ENCODE measurements around the gene PTPRE.

The PTPRE gene

DNA sequence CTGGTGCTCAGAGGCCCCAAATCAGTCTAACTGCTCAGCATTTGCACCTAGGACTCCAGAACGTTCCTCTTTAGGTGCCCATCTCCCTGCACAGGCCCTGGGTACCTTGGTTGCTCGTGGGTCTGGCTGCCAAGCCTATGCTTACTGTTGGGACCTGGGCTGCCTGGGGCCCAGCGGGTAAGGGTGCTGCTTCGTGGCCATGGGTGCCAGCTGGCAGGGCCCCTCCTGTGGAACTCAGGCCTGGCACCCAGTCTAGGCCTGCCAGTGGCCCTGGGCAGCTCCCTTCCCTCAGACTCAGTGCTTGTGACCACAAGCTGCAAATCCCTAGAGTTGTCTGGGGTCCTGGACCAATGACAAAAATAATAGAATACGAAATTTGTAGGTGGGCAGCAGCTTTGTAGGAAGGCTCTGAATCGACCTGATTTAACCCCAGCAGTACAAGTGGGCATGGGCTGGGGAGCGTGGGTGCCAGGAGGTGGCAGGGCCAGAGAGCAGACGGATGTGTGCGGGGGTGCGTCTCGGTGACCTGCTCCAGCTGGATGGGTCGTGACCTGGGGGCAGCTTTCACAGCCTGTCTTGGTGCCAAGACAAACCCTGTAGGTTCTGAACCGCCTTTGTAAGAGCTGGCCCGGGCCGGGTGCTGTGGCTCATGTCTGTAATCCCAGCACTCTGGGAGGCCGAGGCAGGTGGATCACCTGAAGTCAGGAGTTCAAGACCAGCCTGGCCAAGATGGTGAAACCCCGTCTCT lies 149.6 kb downstream of the PTPRE start:
- H3K4me3 ChIP-seq (ENCODE audit: low read depth, low read length): no peak overlapping the region

DNA sequence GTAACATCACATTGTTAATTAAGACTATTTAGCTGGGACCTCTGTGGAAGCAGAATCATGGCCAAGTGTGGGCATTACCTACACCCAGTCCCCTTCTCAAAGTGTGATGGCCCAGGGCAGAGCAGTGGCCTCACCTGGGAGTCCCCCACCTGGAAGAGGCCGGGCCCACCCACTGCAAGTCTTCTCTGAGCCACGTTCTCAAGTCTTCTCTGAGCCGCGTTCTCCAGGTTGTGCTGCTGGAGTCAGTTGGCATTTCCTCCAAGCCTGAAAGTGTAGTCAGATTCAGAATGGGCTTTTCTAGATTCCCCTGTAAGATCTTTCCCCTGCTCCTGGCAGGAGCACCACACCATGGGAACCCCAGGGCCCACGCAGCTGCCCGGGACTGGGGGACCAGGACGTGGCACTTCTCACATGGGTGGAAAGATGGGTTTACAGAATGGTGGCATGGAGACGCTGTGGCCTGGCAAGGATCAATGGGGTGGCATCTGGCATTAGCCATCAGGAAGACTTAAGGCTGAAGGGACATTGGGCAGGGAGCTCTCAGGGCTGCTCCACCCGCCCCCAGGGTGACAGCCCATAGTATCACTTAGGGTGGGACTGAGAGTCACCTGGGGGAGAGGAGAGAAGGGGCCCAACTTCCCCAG lies 151.3 kb downstream of the PTPRE start:
- no peak overlapping the region for H3K4me3 ChIP-seq (ENCODE audit: low read depth, low read length)

GRCh38 chr10:128058750-128059134 lies 151.8 kb downstream of the PTPRE start:
- H3K4me3 ChIP-seq (ENCODE audit: low read depth, low read length): no peak overlapping the region

- no peak overlapping the region for H3K4me3 ChIP-seq (ENCODE audit: low read depth, low read length)
Measured at GRCh38 chr10:128059266-128059981, 152.5 kb downstream of the PTPRE start.

DNA sequence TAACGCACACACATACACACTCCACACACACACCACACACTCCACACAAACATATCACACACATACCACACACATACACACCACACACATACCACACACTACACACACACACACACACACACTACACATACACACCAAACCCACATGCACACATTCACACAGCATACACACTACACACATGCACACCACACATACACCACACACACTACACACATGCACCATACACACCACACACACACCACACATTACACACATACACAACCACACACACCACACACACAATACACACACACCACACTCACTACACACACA lies 153.0 kb downstream of the PTPRE start:
- H3K4me3 ChIP-seq (ENCODE audit: low read depth, low read length): no peak overlapping the region

- H3K4me3 ChIP-seq (ENCODE audit: low read depth, low read length): no peak overlapping the region
Measured at GRCh38 chr10:128060341-128061250, 153.7 kb downstream of the PTPRE start.

- no peak overlapping the region for H3K4me3 ChIP-seq (ENCODE audit: low read depth, low read length)
Measured at GRCh38 chr10:128061306-128062300, 154.7 kb downstream of the PTPRE start.

- H3K4me3 ChIP-seq (ENCODE audit: low read depth, low read length): no peak overlapping the region
Measured at GRCh38 chr10:128062331-128062880, 155.5 kb downstream of the PTPRE start.

GRCh38 chr10:128062881-128063563 lies 156.1 kb downstream of the PTPRE start:
- H3K4me3 ChIP-seq (ENCODE audit: low read depth, low read length): no peak overlapping the region

- H3K4me3 ChIP-seq (ENCODE audit: low read depth, low read length): no peak overlapping the region
Measured at GRCh38 chr10:128063736-128064107, 156.8 kb downstream of the PTPRE start.

DNA sequence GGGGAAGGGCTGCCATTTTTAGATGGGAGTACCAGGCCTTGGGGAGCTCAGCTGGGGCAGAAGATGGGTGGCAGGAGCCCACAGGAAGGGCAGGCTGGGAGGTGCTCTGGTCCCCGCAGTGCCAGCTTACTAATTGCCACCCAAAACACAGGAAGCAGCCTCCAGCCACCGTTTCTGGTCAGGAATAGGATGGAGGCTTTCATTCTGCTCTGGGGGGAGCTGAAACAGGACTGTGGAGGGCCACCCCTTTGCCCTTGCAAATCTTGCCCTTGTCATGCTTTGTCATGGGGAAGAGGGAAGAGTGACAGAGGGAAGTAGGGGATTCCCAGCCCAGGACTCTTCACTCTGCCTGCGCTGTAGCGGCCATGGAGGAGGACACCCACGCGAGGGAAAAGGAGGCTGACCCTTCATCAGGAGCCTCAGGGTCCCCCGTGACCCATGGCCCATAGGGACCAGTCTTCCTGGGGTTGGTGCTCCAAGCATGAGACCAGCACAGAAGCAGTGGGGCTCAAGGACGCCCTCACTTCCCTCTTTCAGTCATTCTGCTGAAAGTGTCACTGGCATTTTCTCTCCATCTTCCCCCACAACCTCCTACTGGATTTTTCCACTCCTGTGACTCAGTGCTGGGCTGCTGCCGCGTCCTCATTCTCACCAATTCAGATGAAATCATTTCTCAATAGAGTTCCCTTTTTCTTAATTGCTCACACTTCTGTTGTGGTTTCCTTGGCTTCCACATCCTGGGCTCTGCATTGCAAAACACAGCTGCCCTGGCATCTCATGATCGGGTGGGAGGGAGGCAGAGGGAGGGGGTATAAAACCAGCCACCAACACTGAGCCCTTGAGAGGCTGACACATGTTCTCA lies 157.4 kb downstream of the PTPRE start:
- H3K4me3 ChIP-seq (ENCODE audit: low read depth, low read length): no peak overlapping the region

- H3K4me3 ChIP-seq (ENCODE audit: low read depth, low read length): no peak overlapping the region
Measured at GRCh38 chr10:128064970-128065580, 158.2 kb downstream of the PTPRE start.

DNA sequence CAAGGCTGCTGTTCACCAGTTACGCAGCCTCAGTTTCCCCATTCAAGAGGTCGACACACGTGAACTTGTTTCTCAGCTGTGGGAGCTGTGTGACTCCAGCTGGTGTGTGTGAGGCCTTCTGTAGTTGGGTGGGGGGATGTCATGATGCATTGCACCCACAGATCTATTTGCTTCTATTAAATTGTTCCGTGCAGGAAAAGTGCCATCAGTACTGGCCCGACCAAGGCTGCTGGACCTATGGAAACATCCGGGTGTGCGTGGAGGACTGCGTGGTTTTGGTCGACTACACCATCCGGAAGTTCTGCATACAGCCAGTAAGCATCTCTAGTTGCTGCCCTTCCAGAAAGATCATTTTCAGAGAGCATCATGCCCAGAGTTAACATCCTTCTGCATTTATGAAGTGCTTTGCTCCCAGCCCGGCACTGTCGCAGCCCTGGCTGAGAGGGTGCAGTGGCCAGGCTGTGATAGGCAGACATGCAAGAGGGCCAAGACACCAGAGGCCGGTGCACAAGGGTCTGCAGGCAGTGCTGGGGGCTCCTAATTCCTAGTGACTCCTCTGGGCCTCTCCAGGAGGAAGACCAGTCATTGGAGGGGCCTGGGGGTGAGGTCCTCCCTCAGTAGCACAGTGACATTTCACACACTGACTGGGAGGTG lies 159.1 kb downstream of the PTPRE start:
- no peak overlapping the region for H3K4me3 ChIP-seq (ENCODE audit: low read depth, low read length)

DNA sequence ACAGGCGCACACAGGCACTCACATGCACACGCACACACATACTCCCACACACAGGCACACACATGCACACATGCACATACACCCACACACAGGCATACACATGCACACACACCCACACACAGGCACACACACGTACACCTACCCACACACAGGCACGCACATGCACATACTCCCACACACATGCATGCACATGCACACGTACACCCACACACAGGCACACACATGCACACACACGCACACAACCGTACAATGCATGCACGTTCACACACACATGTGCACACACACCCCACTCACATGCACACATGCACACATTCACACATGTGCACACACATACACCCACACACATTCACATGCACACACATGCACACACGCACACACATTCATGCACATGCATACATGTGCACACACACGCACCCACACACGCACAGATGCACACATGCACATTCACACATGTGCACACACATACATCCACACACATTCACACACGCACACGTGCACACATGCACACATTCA lies 160.0 kb downstream of the PTPRE start:
- H3K4me3 ChIP-seq (ENCODE audit: low read depth, low read length): no peak overlapping the region

DNA sequence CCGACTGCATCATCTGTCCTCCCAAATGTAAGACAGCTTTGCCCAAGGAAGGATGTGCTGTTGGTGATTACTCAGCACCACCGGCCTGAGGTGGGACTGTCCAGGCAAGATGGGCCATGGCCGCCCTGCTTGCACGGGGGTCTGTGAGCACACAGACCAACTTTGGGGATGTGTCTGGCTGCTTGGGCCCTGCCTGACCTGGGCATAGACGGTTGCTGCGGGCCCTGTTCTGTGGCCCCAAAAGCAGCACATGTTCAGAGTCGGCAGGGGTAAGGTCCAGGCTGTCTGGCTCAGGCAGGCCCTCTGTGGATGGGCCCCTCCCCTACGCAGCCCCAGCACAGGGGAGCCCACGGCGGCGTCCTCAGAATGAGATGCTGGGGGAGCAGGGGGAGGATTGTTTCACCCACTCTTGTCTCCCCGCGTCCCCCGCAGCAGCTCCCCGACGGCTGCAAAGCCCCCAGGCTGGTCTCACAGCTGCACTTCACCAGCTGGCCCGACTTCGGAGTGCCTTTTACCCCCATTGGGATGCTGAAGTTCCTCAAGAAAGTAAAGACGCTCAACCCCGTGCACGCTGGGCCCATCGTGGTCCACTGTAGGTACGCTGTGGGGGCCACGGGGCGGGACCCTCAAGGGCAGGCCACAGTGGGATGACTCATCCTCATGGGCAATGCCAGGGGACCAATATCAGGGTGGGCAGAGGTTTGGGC lies 160.9 kb downstream of the PTPRE start:
- H3K4me3 ChIP-seq (ENCODE audit: low read depth, low read length): no peak overlapping the region
